Stomach (tissue), 9 donors: Measurements from ENCODE around the gene CCDC24. TPM values are rescaled to one million over a fixed set of nuclear protein-coding genes. Genes with fewer than 3 reads are reported as not detected.

ENCODE experiments used
- DNase-seq, 2 donors: peaks; one replicate each; pipeline versions ENCODE4 v3.0.0 to v3.0.0-alpha.2; 2013 to 2019
- H3K27ac ChIP-seq, 5 donors: fragments of 200-600 bp in 4 of 5; sonication (generic) in 4 of 5; one replicate each; pipeline ENCODE4 v1.5.1; 2013 to 2019; ENCODE audit warnings: mild to moderate bottlenecking in 1 of 5, moderate library complexity in 1 of 5
- H3K27me3 ChIP-seq, 3 donors: fragments of 200-600 bp; sonication (generic); one replicate each; pipeline ENCODE4 v1.5.1; 2017 to 2019; ENCODE audit warnings: mixed run types in 1 of 3
- H3K36me3 ChIP-seq, 4 donors: fragments of 200-600 bp; sonication (generic); 1 replicate in 3 of 4; 2 replicates in 1 of 4; pipeline ENCODE4 v1.5.1; 2016 to 2019
- H3K4me1 ChIP-seq, 4 donors: fragments of 200-600 bp; sonication (generic); one replicate each; pipeline ENCODE4 v1.5.1; 2016 to 2019
- H3K4me3 ChIP-seq, 4 donors: fragments of 200-600 bp; sonication (generic) in 3 of 4; one replicate each; pipeline ENCODE4 v1.5.1; 2016 to 2019; ENCODE audit warnings: mild to moderate bottlenecking in 1 of 4
- H3K9me3 ChIP-seq, 4 donors: fragments of 200-600 bp; sonication (generic); one replicate each; pipeline ENCODE4 v1.5.1; 2016 to 2019
- EP300 ChIP-seq: sonication (generic); formaldehyde crosslinking; IDR thresholded peaks from one replicate; pipeline ENCODE4 v1.6.1; 2017; ENCODE audit warnings: antibody characterized with exemption
- POLR2A ChIP-seq, 4 donors: fragments of 450-650 bp; IDR thresholded peaks; one replicate each; pipeline ENCODE4 v1.6.1; 2016; ENCODE audit warnings: antibody characterized with exemption in 4 of 4, control low read depth in 2 of 4, mild to moderate bottlenecking in 1 of 4, moderate library complexity in 1 of 4
- POLR2AphosphoS5 ChIP-seq, 3 donors: sonication (generic); formaldehyde crosslinking; IDR thresholded peaks; one replicate each; pipeline ENCODE4 v1.6.1; 2016; ENCODE audit warnings: antibody characterized with exemption in 3 of 3
- WGBS, 5 donors: extraction: QIAGEN DNeasy Blood & Tissue Kit in 3 of 5; methylation state at CpG; one replicate each; pipeline versions ENCODE4 v1.1.5 to v1.1.7; 2013 to 2018; 5-methylcytosine and 5-hydroxymethylcytosine counted together
- intact Hi-C: fragments of 100-400 bp; cut with DNase I; formaldehyde crosslinking; loops from one replicate; pipeline ENCODE4 v1.15.1; 2023; ENCODE audit warnings: low total_unique reads
- polyA plus RNA-seq, 3 donors: library from polyadenylated mRNA; stranded (reverse); fragments of 200-250 nt; gene quantifications; one replicate each; pipeline ENCODE4 v1.2.3, GENCODE V29; 2013
- total RNA-seq, 5 donors: library from RNA; depleted of rRNA; stranded (reverse); fragments of >200 nt; gene quantifications; one replicate each; pipeline versions ENCODE4 v1.1.0 to v1.2.3, GENCODE V29; 2014 to 2016
- TF ChIP-seq, protein P1 (sequence below), 7 experiments: fragments of 450-650 bp in 4 of 7; fragments of 200-600 bp in 3 of 7; sonication (generic) in 3 of 7; IDR thresholded peaks; one replicate each; pipeline ENCODE4 v1.5.1; 2016 to 2019; ENCODE audit warnings: antibody characterized with exemption in 7 of 7, control low read depth in 2 of 7, mild to moderate bottlenecking in 1 of 7
- donor health status: healthy with polysubstance abuse.
- donor health status: Bipolar disorder and iron deficiency.
- donor health status: healthy.

CCDC24 gene
- total and polyA plus RNA-seq, 8 donors, result 1.2 to 32.4 (median 10.7) TPM

DNA sequence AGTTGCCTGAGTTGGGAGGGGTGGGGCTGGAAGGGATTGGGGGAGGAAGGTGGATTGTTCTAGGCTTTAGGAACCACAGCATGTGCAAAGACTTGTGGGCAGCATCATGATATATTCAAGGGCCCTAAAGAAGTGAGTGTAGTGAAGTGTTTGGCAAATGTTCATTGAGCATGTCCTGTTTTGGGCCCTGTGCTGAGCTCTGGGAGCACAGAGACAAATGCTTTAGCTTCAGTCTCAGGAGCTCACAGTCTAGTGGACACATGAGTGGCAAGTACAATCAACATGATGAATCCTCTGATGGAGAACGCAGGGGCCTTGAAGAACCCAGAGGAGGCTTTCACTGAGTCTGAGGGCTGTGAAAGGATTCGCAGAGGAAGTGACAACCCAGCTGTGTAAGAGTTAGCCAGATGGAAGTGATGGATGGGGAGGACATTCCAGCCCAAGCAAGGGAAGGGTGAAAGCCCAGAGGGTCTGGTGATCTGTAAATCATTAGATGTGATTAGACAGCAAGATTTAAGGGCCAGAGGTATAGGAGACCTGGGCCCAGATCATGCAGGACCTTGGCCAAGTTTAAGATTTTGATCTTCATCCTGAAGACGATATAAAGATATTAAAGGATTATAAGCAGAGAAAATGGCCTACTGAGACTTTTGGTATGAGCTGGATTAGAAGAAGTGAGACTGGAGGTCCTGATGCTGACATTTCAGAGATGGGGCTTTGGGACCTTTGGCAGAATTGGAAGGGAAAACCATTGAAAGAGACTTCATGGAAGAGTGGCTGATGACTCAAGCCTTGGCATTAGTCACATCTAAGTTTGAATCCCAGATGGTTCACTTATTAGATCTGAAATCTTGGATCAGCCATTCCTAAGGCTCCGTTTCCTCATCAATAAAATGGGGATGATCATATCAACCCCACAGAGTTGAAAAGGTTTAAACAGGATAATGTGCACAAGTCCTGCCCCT lies 40.1 kb upstream of the CCDC24 start:
- H3K4me3 ChIP-seq, result no peak overlapping the region
- H3K36me3 ChIP-seq, result peaks cover 6 to 29% (median 24%) of the 10 kb centered on the region in 4 donors
- TF ChIP-seq EP300 (no peak), POLR2AphosphoS5 (IDR thresholded peaks at IDR 0.05) (no peak), POLR2A (IDR thresholded peaks at IDR 0.05) (no peak)
- TF ChIP-seq, protein P1, sequence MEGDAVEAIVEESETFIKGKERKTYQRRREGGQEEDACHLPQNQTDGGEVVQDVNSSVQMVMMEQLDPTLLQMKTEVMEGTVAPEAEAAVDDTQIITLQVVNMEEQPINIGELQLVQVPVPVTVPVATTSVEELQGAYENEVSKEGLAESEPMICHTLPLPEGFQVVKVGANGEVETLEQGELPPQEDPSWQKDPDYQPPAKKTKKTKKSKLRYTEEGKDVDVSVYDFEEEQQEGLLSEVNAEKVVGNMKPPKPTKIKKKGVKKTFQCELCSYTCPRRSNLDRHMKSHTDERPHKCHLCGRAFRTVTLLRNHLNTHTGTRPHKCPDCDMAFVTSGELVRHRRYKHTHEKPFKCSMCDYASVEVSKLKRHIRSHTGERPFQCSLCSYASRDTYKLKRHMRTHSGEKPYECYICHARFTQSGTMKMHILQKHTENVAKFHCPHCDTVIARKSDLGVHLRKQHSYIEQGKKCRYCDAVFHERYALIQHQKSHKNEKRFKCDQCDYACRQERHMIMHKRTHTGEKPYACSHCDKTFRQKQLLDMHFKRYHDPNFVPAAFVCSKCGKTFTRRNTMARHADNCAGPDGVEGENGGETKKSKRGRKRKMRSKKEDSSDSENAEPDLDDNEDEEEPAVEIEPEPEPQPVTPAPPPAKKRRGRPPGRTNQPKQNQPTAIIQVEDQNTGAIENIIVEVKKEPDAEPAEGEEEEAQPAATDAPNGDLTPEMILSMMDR (IDR thresholded peaks at IDR 0.05), result no peak
- peaks cover 19 to 50% (median 25%) of the 10 kb centered on the region in 4 donors for H3K4me1 ChIP-seq
- H3K9me3 ChIP-seq, result no peaks in the 10 kb centered on the region
- H3K27me3 ChIP-seq, result no peaks in the 10 kb centered on the region
- intact Hi-C loops, result no loop called here
- H3K27ac ChIP-seq, result no peak overlapping the region
- WGBS, 5 donors, result 85 to 91% (median 88%) methylated on average over 4 of the region's 4 CpGs
- DNase-seq, result no peak

DNA sequence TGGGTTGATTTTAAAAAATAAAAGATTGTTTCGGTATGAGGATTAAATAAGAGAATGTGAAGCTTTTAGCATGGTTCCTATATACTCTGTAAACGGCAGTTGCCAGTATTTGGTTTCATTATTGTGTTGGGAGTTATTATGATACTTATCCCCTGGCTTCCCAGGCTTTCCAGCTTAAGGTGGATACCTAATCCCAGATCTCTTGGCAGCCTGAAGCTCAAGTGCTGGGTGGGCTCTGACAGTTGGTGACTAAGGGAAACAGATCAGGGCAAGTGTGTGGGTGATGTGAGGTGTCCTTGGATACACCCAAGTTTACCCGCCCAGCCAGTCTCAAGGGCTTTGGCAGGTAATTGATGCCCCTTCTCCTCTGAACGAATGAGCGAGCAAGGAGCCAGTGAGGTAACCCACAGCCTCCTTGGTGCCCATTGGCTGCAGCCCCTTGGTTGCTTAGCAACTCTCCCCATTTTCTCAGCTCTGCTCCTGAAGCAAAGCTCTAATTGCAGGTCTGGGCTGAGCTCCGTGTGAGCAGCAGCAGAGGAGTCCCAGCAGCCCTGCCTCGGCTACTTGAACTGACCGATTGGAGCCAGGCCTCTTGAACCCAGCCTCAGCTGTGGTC lies 38.6 kb upstream of the CCDC24 start:
- WGBS, 5 donors, result 68 to 81% (median 74%) methylated on average over 8 of the region's 8 CpGs
- peak in 1 of 2 donors; percentile 66 for DNase-seq
- TF ChIP-seq EP300 (no peak), POLR2AphosphoS5 (IDR thresholded peaks at IDR 0.05) (no peak), POLR2A (IDR thresholded peaks at IDR 0.05) (no peak)
- TF ChIP-seq, protein P1 (IDR thresholded peaks at IDR 0.05), result no peak
- peak overlapping the region in 1 of 5 donors; percentile 18 for H3K27ac ChIP-seq
- intact Hi-C loops, result no loop called here
- peaks cover 9 to 44% (median 39%) of the 10 kb centered on the region in 4 donors for H3K36me3 ChIP-seq
- no peak overlapping the region for H3K4me3 ChIP-seq
- H3K4me1 ChIP-seq, result peaks cover 11 to 42% (median 17%) of the 10 kb centered on the region in 4 donors
- H3K9me3 ChIP-seq, result no peaks in the 10 kb centered on the region
- no peaks in the 10 kb centered on the region for H3K27me3 ChIP-seq

DNA sequence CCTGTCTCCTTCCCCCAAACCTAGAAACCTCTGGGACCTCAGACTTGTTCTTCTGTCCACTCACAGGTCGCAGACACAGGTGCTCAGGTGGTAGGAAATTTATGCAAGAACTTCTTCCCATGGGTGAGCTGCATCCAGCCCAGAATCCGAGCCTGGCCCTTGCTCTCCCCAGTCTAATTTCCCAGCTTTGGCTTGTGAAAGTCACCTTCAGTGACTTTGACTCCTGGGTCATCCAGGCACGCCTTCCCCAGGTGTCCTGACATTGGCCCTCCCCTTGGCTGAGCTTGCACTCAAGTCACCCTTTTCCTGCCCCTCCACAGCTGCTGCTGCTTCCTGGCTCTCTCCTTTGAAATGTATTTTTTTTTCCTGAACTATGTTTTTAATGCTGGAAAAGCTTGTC lies 38.0 kb upstream of the CCDC24 start:
- no peak for TF ChIP-seq POLR2AphosphoS5 (IDR thresholded peaks at IDR 0.05)
- TF ChIP-seq EP300, result no peak
- TF ChIP-seq, protein P1 (IDR thresholded peaks at IDR 0.05), result no peak
- no peak for TF ChIP-seq POLR2A (IDR thresholded peaks at IDR 0.05)
- intact Hi-C loops, result no loop called here
- H3K4me1 ChIP-seq, result peaks cover 6 to 37% (median 12%) of the 10 kb centered on the region in 4 donors
- peak overlapping the region in 1 of 5 donors; percentile 18 for H3K27ac ChIP-seq
- no peaks in the 10 kb centered on the region for H3K9me3 ChIP-seq
- no peaks in the 10 kb centered on the region for H3K27me3 ChIP-seq
- DNase-seq, result no peak
- peaks cover 13 to 49% (median 44%) of the 10 kb centered on the region in 4 donors for H3K36me3 ChIP-seq
- H3K4me3 ChIP-seq, result no peak overlapping the region
- 71 to 85% (median 77%) methylated on average over 3 of the region's 3 CpGs for WGBS, 5 donors

DNA sequence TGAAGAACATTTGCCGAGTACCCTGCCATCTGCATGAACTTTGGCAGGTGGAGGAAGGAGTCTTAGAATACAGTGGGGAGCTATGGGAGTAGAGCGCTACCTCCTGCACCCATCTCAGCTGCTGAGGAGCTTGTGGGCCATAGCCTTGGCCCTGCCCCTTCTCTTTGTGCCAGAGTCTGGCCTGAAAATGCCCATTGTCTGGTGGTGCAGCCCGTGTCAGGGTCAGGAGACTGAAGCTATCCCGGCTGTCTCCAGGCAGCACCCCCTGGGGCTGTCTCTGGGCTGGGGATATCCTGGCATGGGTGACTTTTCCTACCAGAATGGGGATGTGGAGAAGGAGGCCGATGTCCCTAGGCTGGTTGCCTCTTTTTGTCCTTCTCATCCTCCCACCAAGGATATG lies 37.4 kb upstream of the CCDC24 start:
- intact Hi-C loops, result no loop called here
- H3K36me3 ChIP-seq, result peaks cover 17 to 56% (median 51%) of the 10 kb centered on the region in 4 donors

More for the DNA sequence above, 37.4 kb upstream of the CCDC24 start:
- no peak for DNase-seq
- H3K27me3 ChIP-seq, result no peaks in the 10 kb centered on the region
- TF ChIP-seq POLR2A (IDR thresholded peaks at IDR 0.05) (no peak), POLR2AphosphoS5 (IDR thresholded peaks at IDR 0.05) (no peak), EP300 (no peak)
- TF ChIP-seq, protein P1 (IDR thresholded peaks at IDR 0.05), result no peak
- peaks cover 0 to 30% (median 5%) of the 10 kb centered on the region in 4 donors for H3K4me1 ChIP-seq
- H3K9me3 ChIP-seq, result no peaks in the 10 kb centered on the region
- no peak overlapping the region for H3K27ac ChIP-seq
- WGBS, 5 donors, result 94 to 97% (median 95%) methylated on average over 3 to 5 of the region's 5 CpGs
- H3K4me3 ChIP-seq, result no peak overlapping the region
